Renal pelvis (tissue), 4 donors: ENCODE results near the gene MGLL. TPM values are rescaled to one million over a fixed set of nuclear protein-coding genes. Genes with fewer than 3 reads are reported as not detected.

Source experiments
- DNase-seq: peaks from one replicate; pipeline ENCODE4 v3.0.0-alpha.2; 2013
- polyA plus RNA-seq, 3 donors: library from polyadenylated mRNA; unstranded; fragments of 120-200 nt; gene quantifications; one replicate each; pipeline ENCODE4 v1.2.1, GENCODE V29; 2013; ENCODE audit not compliant: insufficient read length in 3 of 3

MGLL gene
- polyA plus RNA-seq, 3 donors: 23.7 to 29.9 (median 25.2) TPM

DNA sequence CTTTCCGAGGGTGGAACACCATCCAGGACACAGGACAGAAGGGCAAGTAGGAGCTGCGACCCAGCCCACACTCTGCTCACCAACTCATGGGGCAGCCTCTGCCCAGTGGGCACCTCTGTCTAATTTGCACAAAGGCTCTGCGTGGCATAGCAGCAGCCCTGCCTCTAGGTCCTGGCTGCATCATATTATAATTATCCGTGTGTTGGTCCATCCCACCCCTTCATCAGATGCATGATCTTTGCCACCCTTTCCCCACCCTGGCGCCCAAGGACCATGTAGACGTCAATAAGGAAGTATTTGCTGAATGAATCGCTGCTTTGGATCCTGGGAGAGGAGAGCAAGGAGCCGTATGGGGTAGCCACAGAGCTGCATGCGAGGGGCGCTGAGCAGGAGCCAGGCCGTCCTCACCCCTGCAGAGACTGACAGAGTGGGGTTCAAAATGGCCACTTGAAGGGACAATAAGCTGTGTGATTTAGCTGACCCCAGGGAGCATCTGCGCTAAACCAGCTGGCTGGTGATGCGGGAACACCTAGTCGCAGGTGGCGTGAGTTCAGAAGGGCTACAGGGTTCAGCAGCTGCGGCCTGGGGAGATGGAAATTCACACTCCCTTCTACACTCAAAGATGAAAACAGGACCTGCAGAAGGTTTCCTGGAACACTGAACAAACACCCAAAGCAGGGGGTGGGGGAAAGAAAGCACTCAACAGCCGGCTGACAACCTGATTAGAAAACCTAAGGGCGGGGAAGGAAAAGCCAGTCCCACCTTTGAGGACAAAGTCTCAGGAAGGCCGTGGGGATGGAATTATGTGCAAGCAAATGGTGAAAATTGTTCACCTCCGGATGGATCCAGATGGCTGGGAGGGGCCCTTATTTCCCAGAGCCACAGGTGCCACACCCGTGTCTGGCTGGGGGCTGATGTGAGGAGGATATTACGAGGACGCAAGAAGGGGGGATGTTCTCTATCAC is 6.4 kb downstream of the MGLL start:
- DNase-seq: no peak

DNA sequence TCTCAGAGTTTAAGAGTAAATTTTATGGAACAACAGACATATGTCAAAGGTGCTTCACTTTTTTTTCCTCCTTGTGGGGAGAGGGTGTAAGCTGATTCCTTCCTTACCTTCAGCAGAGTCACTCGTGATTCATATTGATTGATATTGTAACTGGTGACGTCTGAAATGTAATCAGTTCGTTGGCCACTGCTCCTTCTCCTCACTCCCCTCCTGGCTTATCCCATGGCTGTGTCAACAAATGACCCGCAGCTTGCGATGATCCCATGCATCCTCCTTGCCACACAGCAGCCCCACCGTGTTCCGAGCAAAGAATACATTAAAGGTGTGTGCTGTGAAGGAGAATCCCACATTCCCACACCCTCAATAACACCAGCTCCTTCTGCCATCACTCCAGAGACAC is 7.3 kb downstream of the MGLL start:
- DNase-seq: no peak

DNA sequence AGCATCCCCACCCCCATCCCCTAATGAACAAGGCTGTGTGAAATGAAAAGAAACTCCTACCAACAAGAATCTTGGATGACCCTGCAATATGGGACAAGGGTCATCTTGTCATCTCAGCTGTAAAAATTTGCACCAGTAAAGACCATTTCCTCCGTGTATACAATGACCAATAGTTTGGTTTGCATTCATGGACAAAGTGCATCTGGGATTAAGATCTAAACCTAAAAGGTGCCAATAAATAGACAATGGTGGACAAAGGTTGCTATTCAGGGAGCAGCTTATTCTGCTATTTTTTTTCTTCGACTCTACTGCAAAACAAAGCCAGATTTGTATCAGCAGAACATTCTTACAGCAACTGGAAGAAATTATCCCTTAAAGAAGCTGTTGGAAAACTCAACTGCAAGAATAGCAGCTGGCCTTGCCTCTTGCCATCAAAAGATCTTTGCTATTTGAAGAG is 8.0 kb downstream of the MGLL start:
- no peak for DNase-seq

DNA sequence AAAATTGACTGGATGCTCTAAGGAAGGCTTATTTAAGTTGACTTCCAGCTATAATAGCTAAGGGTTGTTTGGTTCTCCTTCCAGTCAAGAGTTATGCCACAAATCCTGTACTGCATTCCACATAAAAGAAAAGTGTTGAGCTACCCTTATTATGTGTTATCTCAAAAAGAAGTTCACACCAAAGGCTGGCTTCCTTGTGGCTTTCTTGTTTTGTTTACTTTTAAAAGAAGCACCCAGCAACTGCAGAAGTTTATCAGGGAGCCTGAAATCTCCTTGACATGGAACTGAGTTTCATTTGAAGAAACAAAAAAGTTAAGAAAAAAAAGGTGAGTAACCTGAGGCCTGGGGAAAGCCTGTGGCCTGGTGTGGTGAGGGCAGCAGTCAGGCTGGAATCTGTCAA is 10.2 kb downstream of the MGLL start:
- DNase-seq: no peak

GRCh38 chr3:127811717-127812116 is 10.6 kb downstream of the MGLL start:
- DNase-seq: no peak

DNA sequence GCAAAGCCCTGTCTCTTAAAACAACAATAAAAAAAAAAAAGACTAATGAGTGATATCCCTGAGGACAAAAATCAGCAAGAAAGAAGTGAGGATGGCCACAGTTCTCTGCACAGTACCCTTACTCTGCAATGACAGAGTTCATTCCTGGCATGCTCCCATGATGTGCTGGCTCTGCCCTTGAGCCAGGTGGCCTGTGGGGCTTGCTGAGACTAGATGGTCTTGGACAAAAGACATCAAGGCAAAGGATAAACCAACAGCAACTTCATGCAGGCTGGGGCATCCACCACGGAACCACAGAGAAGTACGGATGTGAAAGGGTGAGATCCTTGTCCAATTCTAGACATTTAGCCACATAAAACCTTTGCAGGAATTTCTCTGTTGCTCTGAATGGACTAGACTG is 12.7 kb downstream of the MGLL start:
- no peak for DNase-seq

DNA sequence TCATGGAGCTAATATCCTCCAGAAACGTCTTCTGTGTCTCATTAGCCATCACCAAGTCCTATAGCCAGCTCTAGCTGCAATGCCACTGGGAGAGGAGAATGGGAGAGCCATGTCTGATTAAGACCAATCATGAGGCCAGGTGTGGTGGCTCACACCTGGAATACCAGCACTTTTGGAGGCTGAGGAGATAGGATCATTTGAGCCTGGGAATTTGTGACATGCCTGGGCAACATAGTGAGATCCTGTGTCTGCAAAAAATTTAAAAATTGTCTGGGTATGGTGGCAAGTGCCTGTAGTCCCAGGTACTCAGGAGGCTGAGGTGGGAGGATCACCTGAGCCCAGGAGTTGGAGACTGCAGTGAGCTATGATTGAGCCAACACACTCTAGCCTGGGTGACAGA is 13.1 kb downstream of the MGLL start:
- DNase-seq: no peak

- DNase-seq: no peak
These were observed 14.1 kb downstream of the MGLL start for GRCh38 chr3:127808197-127808596.

GRCh38 chr3:127805026-127805753 is 17.1 kb downstream of the MGLL start:
- DNase-seq: no peak

GRCh38 chr3:127804141-127804540 is 18.2 kb downstream of the MGLL start:
- DNase-seq: no peak

GRCh38 chr3:127803619-127804018 is 18.7 kb downstream of the MGLL start:
- no peak for DNase-seq

GRCh38 chr3:127802606-127803005 is 19.7 kb downstream of the MGLL start:
- DNase-seq: no peak

DNA sequence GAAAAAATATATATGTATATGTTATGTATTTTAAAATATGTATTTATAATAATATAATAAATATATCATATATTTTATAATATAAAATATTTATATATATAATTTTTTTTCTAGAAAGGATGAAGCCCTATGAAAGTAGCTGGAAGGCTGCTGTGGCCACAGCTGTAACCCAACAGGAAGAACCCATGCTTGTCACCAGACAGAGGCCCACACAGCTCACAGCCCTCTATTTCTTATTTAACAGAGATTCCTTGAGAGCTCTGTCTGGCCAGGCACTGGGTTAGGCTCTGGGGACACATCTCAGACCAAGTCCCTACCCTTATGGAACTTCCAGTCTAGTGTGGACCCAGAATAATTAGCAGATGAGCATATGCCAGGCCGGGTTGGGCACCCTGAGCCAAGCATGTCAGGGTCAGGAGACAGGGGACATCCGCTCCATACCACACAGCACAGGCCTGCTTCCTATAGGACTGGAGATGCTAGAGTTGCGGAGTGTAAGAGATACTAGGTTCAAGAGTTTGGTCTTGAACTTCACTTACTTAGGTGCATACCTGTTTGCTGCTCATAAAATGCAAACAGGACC is 20.5 kb downstream of the MGLL start:
- no peak for DNase-seq

DNA sequence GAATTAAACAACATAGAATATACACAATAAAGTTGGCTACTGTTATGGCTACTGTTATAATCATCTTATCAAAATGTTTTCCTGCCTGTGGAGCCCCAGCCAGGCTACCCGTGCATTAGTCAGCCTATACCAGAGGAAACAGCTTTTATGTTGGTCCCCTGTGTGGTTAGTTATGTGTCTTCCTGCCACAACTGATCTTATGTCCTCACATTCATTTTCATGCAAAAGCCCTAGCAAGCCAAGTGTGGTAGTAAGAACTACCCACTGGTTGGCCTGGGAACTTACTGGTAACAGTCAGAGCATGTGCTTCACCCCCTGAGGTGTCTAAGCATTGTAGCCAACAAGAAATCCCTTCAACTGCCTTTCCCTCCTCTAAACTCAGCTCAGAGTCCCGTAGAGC is 21.8 kb downstream of the MGLL start:
- DNase-seq: no peak

GRCh38 chr3:127799476-127800222 is 22.7 kb downstream of the MGLL start:
- no peak for DNase-seq

DNA sequence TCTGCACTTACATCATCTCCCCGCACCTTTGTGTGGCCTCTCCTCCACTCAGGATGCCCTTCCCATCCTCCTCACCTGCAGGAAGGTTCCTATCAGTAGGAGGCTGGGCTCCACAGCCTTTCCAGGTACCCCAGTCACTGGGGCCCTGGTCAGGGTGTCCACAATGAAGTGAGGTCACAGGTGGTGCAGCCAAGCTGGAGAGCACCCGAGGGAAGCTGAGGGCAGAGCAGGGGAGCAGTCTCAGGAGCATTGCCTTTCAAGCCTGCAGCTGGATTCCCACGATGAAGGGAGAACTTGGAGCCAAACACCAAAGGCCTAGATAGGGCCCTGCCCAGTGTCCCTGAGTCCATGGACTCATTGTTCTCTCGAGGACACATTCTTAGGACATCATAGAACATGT is 23.6 kb downstream of the MGLL start:
- DNase-seq: no peak

- DNase-seq: no peak
These were observed 25.5 kb downstream of the MGLL start for GRCh38 chr3:127796831-127797150.

GRCh38 chr3:127796045-127796830 is 26.1 kb downstream of the MGLL start:
- DNase-seq: no peak

GRCh38 chr3:127794972-127795371 is 27.3 kb downstream of the MGLL start:
- DNase-seq: no peak

DNA sequence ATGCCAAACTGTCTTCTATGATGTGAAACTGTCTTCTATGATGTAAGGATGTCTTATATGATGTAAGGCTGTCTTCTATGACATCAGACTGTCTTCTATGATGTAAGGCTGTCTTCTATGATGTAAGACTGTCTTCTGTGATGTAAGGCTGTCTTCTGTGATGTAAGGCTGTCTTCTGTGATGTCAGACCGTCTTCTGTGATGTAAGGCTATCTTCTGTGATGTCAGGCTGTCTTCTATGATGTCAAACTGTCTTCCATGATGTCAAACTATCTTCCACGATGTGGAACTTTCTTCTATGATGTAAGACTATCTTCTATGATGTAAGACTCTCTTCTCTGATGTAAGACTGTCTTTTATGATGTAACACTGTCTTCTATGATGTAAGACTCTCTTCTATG is 27.9 kb downstream of the MGLL start:
- no peak for DNase-seq
